GM18517 (cell line): ENCODE data around the gene KCNQ1.

Experiments used
- ATAC-seq: cut with Tn5 transposase; IDR thresholded peaks from one replicate; pipeline ENCODE4 v1.9.1; 2021; ENCODE audit warnings: mild to moderate bottlenecking, moderate library complexity; ENCODE audit not compliant: unreplicated experiment

KCNQ1 gene

DNA sequence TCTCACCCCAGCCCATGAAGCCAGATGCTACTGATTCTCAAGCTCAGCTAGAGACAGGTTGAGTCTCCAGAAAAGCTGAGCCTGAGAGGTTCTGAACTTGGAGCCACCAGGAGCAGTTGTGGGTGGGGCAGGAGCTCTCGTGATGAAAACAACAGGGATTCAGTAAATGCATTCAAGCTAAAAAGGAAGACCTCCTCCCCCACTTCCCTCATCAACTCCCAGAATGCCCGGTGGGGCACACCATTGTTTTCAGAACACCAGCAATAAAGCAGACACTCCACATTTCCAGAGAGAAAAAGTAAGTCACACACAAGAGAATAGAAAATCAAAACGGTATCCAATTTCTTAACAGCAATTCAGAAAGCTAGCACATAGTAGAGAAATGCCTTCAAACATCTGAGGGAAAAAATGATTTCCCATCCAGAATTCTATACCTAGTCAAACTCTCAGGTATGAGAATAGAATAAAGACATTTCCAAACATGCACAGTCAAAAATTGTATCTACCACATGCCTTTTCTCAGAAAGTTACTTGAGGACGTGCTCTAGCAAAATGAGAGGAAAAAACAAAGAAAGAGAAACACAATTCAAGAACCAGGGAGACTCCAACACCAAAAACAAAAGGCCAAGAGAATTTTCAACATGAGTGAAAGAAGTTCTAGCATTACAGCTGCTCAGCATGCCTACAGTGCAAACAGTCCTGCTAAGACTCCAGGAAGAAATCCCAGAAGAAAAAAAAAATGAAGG, 383.9 kb downstream of the KCNQ1 start:
- no peak for ATAC-seq

DNA sequence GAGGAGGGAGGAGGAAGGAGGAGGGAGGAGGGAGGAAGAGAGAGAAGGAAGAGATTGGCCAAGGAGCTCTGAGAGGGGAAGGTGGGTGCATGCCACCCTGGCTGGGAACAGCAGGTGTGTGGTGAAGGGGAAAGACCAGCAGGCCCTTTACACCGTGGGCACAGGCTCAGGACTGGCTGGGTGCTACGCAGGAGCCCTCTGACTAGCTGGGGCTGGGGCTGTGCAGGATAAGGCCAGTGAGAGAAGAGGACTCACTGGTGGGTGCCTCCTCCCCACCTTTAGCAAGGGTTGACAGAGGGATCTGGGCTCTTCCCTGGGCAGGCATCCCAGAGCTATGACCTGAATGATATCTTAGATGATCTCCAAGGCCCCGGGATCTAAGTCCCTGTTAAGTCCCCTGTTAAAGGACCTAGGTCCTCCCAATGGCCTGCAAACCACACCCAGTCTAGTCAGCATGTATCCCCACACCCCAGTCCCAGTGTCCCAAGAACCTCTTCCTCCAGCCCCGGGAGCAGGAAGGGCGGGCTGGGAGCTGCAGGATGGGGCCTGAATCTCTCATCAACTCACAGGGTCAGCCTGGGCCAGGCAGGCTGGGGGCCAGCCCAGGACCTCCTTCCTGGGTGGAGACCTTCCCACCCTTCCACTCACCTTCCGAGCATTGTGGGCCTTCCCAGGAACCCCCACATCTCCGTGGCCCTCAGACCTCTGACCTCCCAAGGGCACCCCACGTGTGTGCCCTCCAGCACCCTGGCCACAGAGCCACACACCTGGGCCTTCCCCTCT, 385.4 kb downstream of the KCNQ1 start:
- ATAC-seq: no peak

DNA sequence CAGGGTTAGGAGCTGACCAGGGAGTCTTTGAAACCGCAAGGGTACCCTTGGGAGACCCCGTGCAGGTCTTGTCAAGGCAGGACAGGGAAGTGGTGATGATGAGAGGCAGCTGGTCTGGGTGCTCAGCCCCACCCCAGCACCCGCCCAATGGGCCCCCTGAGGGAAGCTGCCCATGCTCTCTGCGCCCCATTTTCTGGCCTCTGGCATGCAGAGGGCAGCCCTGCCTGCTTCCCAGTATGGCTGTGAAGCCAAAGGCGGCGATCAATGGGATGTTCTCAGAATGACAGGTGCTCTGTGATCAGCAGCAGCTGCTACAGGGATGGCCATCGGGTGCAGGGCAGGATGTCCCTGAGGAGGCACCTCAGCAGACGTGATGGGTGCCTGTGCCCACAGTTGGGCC, 386.1 kb downstream of the KCNQ1 start:
- ATAC-seq: no peak

DNA sequence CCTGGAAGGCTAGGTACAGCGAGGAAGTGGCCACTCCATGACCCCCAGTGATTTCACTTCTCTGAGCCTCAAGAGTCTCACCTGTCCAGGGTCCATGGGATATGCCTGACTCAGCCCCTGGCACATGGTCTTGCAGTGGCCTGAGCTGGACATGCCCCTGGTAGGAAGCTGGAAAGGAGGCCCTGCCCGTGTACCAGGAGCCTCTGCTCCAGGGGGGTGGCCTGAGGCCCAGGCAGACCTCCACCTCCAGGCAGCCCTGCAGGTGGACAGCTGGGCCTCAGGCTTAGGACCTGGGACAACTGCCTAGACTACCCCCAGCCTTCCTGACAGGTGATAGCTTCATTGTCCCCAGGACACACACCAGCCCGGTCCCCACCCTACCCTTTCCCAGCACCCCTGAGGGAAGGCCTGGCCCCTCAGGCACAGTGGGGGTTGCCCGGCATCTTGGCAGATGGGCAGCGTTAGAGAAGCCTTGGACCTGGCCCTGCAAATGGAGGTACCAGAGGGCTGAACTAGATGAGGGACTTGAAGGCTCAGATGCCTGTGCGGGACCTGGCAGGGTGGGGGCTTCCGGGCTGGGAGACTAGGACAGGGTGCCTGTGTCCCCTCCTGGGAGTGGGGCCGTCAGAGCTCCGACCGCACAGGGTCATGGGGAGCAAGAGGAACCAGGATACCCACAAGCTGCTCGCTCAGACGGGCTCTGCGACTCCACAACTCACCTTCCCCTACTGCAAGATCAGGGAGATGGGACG, 387.1 kb downstream of the KCNQ1 start:
- no peak for ATAC-seq

- ATAC-seq: no peak
These were observed 387.8 kb downstream of the KCNQ1 start for GRCh38 chr11:2832533-2833020.

DNA sequence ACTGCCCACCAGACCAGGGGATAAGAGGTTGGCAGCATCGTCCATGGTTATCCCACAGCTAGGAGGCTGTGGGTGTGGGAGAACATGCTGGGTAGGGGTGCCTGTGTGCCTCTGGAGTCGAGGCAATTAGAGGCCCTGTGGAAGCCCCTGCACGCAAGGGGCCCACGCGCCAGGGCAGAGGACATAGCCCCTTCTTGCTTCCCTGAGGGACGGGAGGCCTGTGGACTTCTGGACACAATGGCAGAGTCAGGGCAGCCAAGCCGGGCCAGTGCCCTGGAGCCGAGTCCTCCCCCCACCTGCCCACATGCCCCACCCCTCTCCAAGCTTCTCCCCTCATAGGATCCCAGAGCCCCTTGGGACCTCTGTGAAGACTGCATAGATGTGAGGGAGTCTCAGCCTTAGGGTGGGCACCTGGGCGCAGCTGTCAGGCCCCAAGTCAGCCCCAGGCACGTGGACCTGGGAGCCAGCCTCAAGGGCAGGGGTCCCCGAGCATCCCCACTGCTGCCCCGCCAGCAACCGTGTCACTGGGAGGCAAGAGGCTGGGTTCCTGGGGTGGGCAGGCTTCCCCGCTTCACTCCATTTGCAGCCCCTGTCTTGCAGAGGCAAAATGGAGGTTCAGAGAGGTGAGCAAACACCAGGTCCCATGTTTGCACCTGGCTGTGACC, 388.4 kb downstream of the KCNQ1 start:
- no peak for ATAC-seq

GRCh38 chr11:2833716-2834502, 389.1 kb downstream of the KCNQ1 start:
- no peak for ATAC-seq

- no peak for ATAC-seq
These were observed 389.9 kb downstream of the KCNQ1 start for GRCh38 chr11:2834503-2835273.

- ATAC-seq: no peak
These were observed 390.5 kb downstream of the KCNQ1 start for GRCh38 chr11:2835296-2835695.

DNA sequence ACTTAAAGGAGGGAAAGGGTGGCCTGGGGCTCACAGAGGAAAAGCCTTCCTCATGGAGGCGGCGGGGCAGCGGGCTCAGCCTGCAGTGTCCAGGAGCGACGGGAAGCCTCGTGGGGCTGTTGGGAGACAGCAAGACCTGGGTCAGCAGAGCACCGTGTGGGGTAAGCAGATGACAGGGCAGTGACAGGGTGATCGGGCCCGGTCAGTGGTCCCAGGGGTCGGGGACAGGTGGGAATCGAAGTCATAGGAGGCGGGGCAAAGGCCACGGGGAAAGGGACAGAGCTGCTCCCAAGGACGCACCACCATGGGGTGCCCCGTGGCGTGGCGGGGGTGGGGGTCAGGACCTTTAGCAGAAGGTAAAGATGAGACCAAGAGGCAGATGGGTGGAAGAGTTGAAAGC, 390.9 kb downstream of the KCNQ1 start:
- no peak for ATAC-seq

DNA sequence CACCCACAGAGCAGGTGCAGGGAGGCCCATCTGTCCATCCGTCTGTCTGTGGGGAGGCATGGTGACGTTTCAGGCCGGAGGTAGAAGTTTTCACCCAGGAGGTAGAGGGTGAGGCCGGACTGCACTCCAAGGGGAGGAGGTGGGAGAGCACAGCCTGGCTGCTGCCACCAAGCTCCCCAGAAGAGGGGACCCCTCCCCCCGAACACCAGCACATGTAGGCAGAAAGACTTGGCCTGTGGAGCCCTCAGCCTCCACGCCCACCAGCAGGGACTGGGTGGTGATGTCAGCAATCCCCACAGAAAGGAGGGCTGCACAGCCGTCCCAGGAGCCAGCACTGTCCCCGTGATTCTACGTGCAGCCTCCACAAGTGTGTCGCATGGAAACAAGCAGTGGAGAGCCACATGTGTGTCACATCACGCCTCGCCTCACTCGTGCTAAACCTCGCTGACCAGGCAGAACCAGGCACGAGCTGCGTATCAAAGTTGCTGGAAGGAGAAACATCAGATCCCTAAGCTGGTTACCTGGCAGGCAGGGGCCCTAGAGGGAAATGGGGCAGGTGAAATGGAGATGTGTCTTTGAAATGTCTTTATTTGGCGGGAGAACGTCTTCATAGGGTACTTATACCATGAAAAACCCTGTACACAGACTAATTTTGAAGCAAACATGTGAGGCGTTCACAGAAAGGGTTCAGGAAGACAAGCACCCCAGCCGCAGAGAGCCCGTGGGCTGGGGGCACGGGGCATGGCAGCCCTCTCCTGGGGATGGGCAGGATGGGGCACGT, 391.7 kb downstream of the KCNQ1 start:
- ATAC-seq: no peak

- ATAC-seq: no peak
These were observed 392.3 kb downstream of the KCNQ1 start for GRCh38 chr11:2837096-2837601.

- ATAC-seq: no peak
These were observed 392.8 kb downstream of the KCNQ1 start for GRCh38 chr11:2837651-2838050.

DNA sequence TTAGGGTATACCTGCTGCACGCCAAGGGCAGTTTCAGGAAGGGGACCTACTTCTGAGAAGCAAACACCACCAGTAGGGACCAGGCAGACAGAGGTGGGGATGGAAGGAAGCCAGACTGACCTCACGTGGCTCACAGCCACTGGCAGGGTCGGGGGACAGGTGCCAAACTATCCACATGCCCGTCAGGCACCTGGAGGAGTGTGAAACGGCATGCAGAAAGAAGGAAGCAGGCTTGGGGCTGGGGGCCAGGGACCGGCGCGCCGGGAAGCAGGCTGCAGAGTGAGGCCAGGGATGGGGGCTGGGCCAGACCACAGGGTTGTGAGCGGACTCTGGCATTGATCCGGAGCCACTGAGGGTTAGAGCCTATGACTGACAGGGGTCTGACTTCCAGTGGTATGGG, 393.3 kb downstream of the KCNQ1 start:
- ATAC-seq: no peak

- ATAC-seq: no peak
These were observed 394.0 kb downstream of the KCNQ1 start for GRCh38 chr11:2838676-2839294.

GRCh38 chr11:2839395-2839943, 394.7 kb downstream of the KCNQ1 start:
- no peak for ATAC-seq

DNA sequence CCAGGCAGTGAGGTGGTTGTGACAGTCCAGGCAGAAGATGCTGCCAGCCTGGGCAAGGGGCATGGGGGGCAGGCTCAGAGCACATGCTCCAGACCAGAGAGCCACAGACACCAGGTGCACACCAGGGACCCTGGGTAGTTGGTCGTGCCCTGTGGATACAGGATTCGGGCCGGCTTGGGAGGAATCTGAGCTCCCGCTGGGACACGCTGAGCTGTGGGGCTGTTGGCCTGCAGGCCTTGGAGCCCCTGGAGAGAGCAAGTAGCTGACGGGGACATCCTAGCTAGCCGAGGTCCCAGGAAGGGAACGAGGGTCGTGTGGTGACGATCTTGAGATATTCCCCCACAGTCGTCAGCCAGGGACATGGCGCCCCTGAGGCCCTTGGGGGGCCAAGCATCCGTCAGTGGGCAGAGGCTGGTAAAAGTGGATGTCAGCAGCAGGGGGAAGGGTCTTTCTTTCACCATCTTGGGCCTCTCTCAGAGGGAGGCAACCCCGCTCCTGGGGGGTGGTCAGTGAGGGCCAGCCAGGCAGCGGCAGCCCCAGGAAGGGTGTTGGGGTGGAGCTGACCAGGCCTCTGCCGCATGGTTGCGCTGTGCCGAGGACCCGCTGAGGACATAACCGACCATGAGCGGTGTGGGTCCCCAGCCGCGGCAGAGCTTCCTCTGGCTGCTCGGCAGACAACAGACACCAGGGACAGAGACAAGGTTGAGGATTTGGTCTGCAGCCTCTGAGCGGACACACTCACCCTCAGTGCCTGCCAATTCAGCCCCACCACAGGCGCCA, 396.8 kb downstream of the KCNQ1 start:
- no peak for ATAC-seq
